B cell (primary cell): ENCODE measurements around the gene NR4A1. TPM values are rescaled to one million over a fixed set of nuclear protein-coding genes. Genes with fewer than 3 reads are reported as not detected.

Experiments
- ATAC-seq: fragments of 200-7000 bp; cut with Tn5 transposase; one replicate; pipeline ENCODE4 v1.10.0; 2021; ENCODE audit warnings: low read depth, mild to moderate bottlenecking, moderate number of reproducible peaks, moderate library complexity
- CTCF ChIA-PET: fragments of 350-600 bp; sonication (Branson Sonifier 250); formaldehyde crosslinking; loops from one replicate; lab custom pipeline; 2021; ENCODE audit warnings: antibody characterized with exemption, inconsistent platforms; lab: Charles Lee
- POLR2A ChIA-PET: fragments of 350-600 bp; sonication (Branson Sonifier 250); formaldehyde crosslinking; loops from one replicate; lab custom pipeline; 2021; ENCODE audit warnings: antibody characterized with exemption; lab: Charles Lee
- DNase-seq: peaks from one replicate; pipeline ENCODE4 v3.0.0; 2013
- H2AFZ ChIP-seq: 2 replicates; pipeline ENCODE4 v1.6.1; 2012; ENCODE audit warnings: mild to moderate bottlenecking, low read depth, low read length; ENCODE audit not compliant: insufficient read depth, poor library complexity, severe bottlenecking
- H3K27ac ChIP-seq, 2 donors: 1 replicate in 1 of 2; 2 replicates in 1 of 2; pipeline ENCODE4 v1.5.1; 2012 to 2013; ENCODE audit warnings: low read length in 2 of 2, mild to moderate bottlenecking in 2 of 2, moderate library complexity in 1 of 2
- H3K27me3 ChIP-seq, 4 experiments: fragments of 200-600 bp in 1 of 4; sonication (generic) in 1 of 4; replicated peaks in 1 of 4; 1 replicate in 2 of 4; 2 replicates in 2 of 4; pipeline versions ENCODE4 v1.6.1 to v1.7.0; 2013 to 2016; ENCODE audit warnings: low read length in 3 of 4, mild to moderate bottlenecking in 2 of 4, mixed read lengths in 1 of 4, moderate library complexity in 1 of 4; ENCODE audit not compliant: insufficient read depth in 4 of 4, control insufficient read depth in 3 of 4; ENCODE audit errors: control extremely low read depth in 1 of 4
- H3K36me3 ChIP-seq, 2 experiments: replicated peaks in 1 of 2; 1 replicate in 1 of 2; 2 replicates in 1 of 2; pipeline versions ENCODE4 v1.6.1 to v1.7.1; 2013; ENCODE audit warnings: low read length in 1 of 2; ENCODE audit not compliant: insufficient read depth in 2 of 2, control insufficient read depth in 1 of 2; ENCODE audit errors: control extremely low read depth in 1 of 2, extremely low read depth in 1 of 2
- H3K4me1 ChIP-seq, 2 donors: fragments of 200-600 bp in 1 of 2; sonication (generic) in 1 of 2; 1 replicate in 1 of 2; 2 replicates in 1 of 2; pipeline versions ENCODE4 v1.5.1 to v1.6.1; 2013 to 2017; ENCODE audit warnings: low read length in 2 of 2; ENCODE audit not compliant: control insufficient read depth in 2 of 2, insufficient read depth in 2 of 2
- H3K4me2 ChIP-seq: replicated peaks from 2 replicates; pipeline ENCODE3; 2012; ENCODE audit warnings: mild to moderate bottlenecking, low read depth, low read length; ENCODE audit not compliant: poor library complexity, severe bottlenecking
- H3K4me3 ChIP-seq, 5 experiments: fragments of 200-600 bp in 1 of 5; sonication (generic) in 1 of 5; 1 replicate in 3 of 5; 2 replicates in 2 of 5; pipeline versions ENCODE4 v1.5.1 to v1.7.0; 2011 to 2016; ENCODE audit warnings: low read length in 4 of 5, mild to moderate bottlenecking in 4 of 5, low read depth in 2 of 5, control low read depth in 1 of 5, moderate library complexity in 1 of 5; ENCODE audit not compliant: insufficient read depth in 1 of 5; ENCODE audit errors: control extremely low read depth in 1 of 5, extremely low read depth in 1 of 5
- H3K79me2 ChIP-seq: fragments of 200-600 bp; sonication (generic); one replicate; pipeline ENCODE4 v1.6.0; 2016; ENCODE audit warnings: low read length; ENCODE audit not compliant: control insufficient read depth, insufficient read depth
- H3K9ac ChIP-seq: fragments of 200-600 bp; sonication (generic); 2 replicates; pipeline ENCODE4 v1.6.1; 2017; ENCODE audit warnings: mild to moderate bottlenecking, low read length, moderate library complexity
- H3K9me3 ChIP-seq, 3 donors: one replicate each; pipeline versions ENCODE4 v1.6.1 to v1.7.1; 2013; ENCODE audit warnings: low read length in 2 of 3; ENCODE audit not compliant: control insufficient read depth in 2 of 3, insufficient read depth in 1 of 3; ENCODE audit errors: control extremely low read depth in 1 of 3
- H4K20me1 ChIP-seq: 2 replicates; pipeline ENCODE4 v1.6.0; 2012; ENCODE audit warnings: mild to moderate bottlenecking, low read length; ENCODE audit not compliant: insufficient read depth, control insufficient read depth, poor library complexity, severe bottlenecking
- H3K27ac Mint-ChIP-seq: one replicate; pipeline ENCODE4 v1.8.0; 2021; ENCODE audit warnings: mixed read lengths
- H3K27me3 Mint-ChIP-seq: one replicate; pipeline ENCODE4 v1.8.0; 2021; ENCODE audit warnings: mixed read lengths
- H3K4me1 Mint-ChIP-seq: one replicate; pipeline ENCODE4 v1.8.0; 2021; ENCODE audit warnings: mixed read lengths
- H3K4me3 Mint-ChIP-seq: one replicate; pipeline ENCODE4 v1.8.0; 2021; ENCODE audit warnings: mixed read lengths
- H3K9me3 Mint-ChIP-seq: one replicate; pipeline ENCODE4 v1.8.0; 2022; ENCODE audit warnings: mixed read lengths; ENCODE audit not compliant: insufficient read depth
- EZH2 ChIP-seq: IDR thresholded peaks from 2 replicates; pipeline ENCODE4 v1.6.1; 2012; ENCODE audit warnings: borderline replicate concordance, low read depth, mild to moderate bottlenecking, moderate library complexity, low read length; ENCODE audit not compliant: insufficient read depth, poor library complexity, severe bottlenecking
- WGBS: methylation state at CpG from one replicate; pipeline ENCODE4 v1.1.5; 2013; ENCODE audit warnings: missing lambda C conversion rate; ENCODE audit not compliant: insufficient coverage; 5-methylcytosine and 5-hydroxymethylcytosine counted together
- intact Hi-C: fragments of 100-400 bp; cut with micrococcal nuclease; formaldehyde crosslinking; loops from one replicate; pipeline ENCODE4 v1.10.0; 2022
- polyA plus RNA-seq: library from polyadenylated mRNA; depleted of rRNA; stranded (reverse); fragments of >200 nt; gene quantifications from 2 replicates; pipeline ENCODE4 v1.2.3, GENCODE V29; 2012
- total RNA-seq, 2 donors: library from RNA; stranded (reverse); fragments of 120-200 nt in 1 of 2; gene quantifications; 1 replicate in 1 of 2; 2 replicates in 1 of 2; pipeline versions ENCODE4 v1.2.3 to v1.2.4, GENCODE V29; 2013 to 2022
- TF ChIP-seq, protein P1 (sequence below): fragments of 200-600 bp; IDR thresholded peaks from one replicate; pipeline ENCODE4 v1.8.0; 2022; ENCODE audit warnings: antibody characterized with exemption, mild to moderate bottlenecking

The NR4A1 gene
- total and polyA plus RNA-seq, 2 donors (not counting 1 experiment from before 2014, with no cell fraction given), result 43.2 to 470 TPM

- under 1% methylated on average over 60 of the region's 60 CpGs for WGBS
- H3K4me3 ChIP-seq, result peak within 1 kb of the TSS; percentile 39 to 97 (median 94)
- no peaks in the 10 kb centered on the region for H3K27me3 ChIP-seq
- ATAC-seq (peak; percentile 68), DNase-seq (peak; percentile 93)
- peak within 1 kb of the TSS; percentile 94 for H3K4me2 ChIP-seq
- no peak for TF ChIP-seq EZH2
- TF ChIP-seq, protein P1, sequence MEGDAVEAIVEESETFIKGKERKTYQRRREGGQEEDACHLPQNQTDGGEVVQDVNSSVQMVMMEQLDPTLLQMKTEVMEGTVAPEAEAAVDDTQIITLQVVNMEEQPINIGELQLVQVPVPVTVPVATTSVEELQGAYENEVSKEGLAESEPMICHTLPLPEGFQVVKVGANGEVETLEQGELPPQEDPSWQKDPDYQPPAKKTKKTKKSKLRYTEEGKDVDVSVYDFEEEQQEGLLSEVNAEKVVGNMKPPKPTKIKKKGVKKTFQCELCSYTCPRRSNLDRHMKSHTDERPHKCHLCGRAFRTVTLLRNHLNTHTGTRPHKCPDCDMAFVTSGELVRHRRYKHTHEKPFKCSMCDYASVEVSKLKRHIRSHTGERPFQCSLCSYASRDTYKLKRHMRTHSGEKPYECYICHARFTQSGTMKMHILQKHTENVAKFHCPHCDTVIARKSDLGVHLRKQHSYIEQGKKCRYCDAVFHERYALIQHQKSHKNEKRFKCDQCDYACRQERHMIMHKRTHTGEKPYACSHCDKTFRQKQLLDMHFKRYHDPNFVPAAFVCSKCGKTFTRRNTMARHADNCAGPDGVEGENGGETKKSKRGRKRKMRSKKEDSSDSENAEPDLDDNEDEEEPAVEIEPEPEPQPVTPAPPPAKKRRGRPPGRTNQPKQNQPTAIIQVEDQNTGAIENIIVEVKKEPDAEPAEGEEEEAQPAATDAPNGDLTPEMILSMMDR, result no peak
- peak within 1 kb of the TSS; percentile 90 for H3K9ac ChIP-seq
- ChIA-PET CTCF (interaction anchor here (0.6 to 11.7 kb wide), 8 partner anchors 13 to 112 kb away, joined by 3 to 590 read pairs (median 20); no protein-coding TSS in a partner anchor), POLR2A (interaction anchor here (0.7 to 3.0 kb wide), 13 partner anchors 9 to 111 kb away, joined by 3 to 17 read pairs (median 7); partner anchors contain the start of genes ATG101 and NR4A1)
- peaks cover 5% of the 10 kb centered on the region for H3K79me2 ChIP-seq
- peak within 1 kb of the TSS; percentile 91 to 92 for H3K27ac ChIP-seq
- peaks cover 42% of the 10 kb centered on the region for H3K4me1 Mint-ChIP-seq
- peaks cover 41% of the 10 kb centered on the region for H4K20me1 ChIP-seq
- H3K9me3 Mint-ChIP-seq, result no peaks in the 10 kb centered on the region
- peaks cover 0 to 16% of the 10 kb centered on the region in 2 experiments for H3K36me3 ChIP-seq
- peak within 1 kb of the TSS; percentile 97 for H3K4me3 Mint-ChIP-seq
- peak within 1 kb of the TSS; percentile 57 for H2AFZ ChIP-seq
- peak within 1 kb of the TSS; percentile 97 for H3K27ac Mint-ChIP-seq
- H3K4me1 ChIP-seq, result peaks cover 26 to 35% of the 10 kb centered on the region in 2 donors
- no peaks in the 10 kb centered on the region for H3K27me3 Mint-ChIP-seq
- no peaks in the 10 kb centered on the region for H3K9me3 ChIP-seq
- intact Hi-C loops, result loop anchor here (1.0 kb wide), 3 partner anchors 17 to 75 kb away; partner anchors contain the start of gene ACVR1B
Measured at GRCh38 chr12:52006726-52007157, 44.5 kb upstream of the NR4A1 start, which contains the start of gene TAMALIN. Gene TAMALIN, plus strand, starts transcription at chr12:52006946. Its CDS starts 74 bp downstream, at chr12:52007020.
